ENCODE results near the gene PPP2R5C. TPM values are rescaled to one million over a fixed set of nuclear protein-coding genes. Genes with fewer than 3 reads are reported as not detected.

PPP2R5C gene
- total and polyA plus RNA-seq, 2 of the 8 experiments (the other 6 are each of a cell fraction or from before 2014, with no cell fraction given), result 49.6 to 95.9 TPM

DNA sequence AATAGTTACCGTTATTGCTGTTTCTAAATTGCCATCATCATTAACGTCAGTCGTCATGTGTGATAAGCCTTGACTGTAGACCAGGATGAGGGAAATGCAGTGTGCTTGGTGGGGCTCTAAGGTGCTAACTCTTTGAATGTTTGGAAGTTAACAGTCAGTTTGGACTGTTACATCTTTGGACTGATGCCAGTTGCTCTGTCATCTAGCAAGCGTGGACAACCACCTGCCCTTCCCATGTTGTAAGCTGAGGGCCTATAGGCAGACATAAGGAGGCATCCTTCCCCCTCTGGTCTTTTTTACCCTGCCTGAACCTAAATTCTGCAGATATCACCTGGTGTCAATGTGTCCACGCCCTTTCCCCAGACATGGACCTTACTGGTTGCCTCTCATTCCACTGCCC, 94.4 kb downstream of the PPP2R5C start (continued):
- TF ChIP-seq, protein P1, sequence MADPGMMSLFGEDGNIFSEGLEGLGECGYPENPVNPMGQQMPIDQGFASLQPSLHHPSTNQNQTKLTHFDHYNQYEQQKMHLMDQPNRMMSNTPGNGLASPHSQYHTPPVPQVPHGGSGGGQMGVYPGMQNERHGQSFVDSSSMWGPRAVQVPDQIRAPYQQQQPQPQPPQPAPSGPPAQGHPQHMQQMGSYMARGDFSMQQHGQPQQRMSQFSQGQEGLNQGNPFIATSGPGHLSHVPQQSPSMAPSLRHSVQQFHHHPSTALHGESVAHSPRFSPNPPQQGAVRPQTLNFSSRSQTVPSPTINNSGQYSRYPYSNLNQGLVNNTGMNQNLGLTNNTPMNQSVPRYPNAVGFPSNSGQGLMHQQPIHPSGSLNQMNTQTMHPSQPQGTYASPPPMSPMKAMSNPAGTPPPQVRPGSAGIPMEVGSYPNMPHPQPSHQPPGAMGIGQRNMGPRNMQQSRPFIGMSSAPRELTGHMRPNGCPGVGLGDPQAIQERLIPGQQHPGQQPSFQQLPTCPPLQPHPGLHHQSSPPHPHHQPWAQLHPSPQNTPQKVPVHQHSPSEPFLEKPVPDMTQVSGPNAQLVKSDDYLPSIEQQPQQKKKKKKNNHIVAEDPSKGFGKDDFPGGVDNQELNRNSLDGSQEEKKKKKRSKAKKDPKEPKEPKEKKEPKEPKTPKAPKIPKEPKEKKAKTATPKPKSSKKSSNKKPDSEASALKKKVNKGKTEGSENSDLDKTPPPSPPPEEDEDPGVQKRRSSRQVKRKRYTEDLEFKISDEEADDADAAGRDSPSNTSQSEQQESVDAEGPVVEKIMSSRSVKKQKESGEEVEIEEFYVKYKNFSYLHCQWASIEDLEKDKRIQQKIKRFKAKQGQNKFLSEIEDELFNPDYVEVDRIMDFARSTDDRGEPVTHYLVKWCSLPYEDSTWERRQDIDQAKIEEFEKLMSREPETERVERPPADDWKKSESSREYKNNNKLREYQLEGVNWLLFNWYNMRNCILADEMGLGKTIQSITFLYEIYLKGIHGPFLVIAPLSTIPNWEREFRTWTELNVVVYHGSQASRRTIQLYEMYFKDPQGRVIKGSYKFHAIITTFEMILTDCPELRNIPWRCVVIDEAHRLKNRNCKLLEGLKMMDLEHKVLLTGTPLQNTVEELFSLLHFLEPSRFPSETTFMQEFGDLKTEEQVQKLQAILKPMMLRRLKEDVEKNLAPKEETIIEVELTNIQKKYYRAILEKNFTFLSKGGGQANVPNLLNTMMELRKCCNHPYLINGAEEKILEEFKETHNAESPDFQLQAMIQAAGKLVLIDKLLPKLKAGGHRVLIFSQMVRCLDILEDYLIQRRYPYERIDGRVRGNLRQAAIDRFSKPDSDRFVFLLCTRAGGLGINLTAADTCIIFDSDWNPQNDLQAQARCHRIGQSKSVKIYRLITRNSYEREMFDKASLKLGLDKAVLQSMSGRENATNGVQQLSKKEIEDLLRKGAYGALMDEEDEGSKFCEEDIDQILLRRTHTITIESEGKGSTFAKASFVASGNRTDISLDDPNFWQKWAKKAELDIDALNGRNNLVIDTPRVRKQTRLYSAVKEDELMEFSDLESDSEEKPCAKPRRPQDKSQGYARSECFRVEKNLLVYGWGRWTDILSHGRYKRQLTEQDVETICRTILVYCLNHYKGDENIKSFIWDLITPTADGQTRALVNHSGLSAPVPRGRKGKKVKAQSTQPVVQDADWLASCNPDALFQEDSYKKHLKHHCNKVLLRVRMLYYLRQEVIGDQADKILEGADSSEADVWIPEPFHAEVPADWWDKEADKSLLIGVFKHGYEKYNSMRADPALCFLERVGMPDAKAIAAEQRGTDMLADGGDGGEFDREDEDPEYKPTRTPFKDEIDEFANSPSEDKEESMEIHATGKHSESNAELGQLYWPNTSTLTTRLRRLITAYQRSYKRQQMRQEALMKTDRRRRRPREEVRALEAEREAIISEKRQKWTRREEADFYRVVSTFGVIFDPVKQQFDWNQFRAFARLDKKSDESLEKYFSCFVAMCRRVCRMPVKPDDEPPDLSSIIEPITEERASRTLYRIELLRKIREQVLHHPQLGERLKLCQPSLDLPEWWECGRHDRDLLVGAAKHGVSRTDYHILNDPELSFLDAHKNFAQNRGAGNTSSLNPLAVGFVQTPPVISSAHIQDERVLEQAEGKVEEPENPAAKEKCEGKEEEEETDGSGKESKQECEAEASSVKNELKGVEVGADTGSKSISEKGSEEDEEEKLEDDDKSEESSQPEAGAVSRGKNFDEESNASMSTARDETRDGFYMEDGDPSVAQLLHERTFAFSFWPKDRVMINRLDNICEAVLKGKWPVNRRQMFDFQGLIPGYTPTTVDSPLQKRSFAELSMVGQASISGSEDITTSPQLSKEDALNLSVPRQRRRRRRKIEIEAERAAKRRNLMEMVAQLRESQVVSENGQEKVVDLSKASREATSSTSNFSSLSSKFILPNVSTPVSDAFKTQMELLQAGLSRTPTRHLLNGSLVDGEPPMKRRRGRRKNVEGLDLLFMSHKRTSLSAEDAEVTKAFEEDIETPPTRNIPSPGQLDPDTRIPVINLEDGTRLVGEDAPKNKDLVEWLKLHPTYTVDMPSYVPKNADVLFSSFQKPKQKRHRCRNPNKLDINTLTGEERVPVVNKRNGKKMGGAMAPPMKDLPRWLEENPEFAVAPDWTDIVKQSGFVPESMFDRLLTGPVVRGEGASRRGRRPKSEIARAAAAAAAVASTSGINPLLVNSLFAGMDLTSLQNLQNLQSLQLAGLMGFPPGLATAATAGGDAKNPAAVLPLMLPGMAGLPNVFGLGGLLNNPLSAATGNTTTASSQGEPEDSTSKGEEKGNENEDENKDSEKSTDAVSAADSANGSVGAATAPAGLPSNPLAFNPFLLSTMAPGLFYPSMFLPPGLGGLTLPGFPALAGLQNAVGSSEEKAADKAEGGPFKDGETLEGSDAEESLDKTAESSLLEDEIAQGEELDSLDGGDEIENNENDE (IDR thresholded peaks at IDR 0.05; ENCODE audit: insufficient replicate concordance, low read length), result no peak
- TF ChIP-seq EP300 (IDR thresholded peaks at IDR 0.05; ENCODE audit: borderline replicate concordance in 1 of 2, low read depth in 2 of 2, low read length in 2 of 2) (no peak), POU5F1 (IDR thresholded peaks at IDR 0.05; ENCODE audit: low read depth, low read length) (no peak), NANOG (IDR thresholded peaks at IDR 0.05; ENCODE audit: insufficient read depth, low read depth, low read length, poor library complexity, severe bottlenecking) (no peak)
- TF ChIP-seq, protein P2, sequence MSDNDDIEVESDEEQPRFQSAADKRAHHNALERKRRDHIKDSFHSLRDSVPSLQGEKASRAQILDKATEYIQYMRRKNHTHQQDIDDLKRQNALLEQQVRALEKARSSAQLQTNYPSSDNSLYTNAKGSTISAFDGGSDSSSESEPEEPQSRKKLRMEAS (IDR thresholded peaks at IDR 0.05), result no peak
